GM12892 (cell line): ENCODE results near the gene LCMT2.

Experiments used
- POLR2A ChIP-seq: IDR thresholded peaks from 2 replicates; pipeline ENCODE4 v1.6.1; 2011; ENCODE audit warnings: low read depth, low read length, control low read depth
- TAF1 ChIP-seq: IDR thresholded peaks from 2 replicates; pipeline ENCODE4 v1.6.1; 2011; ENCODE audit warnings: low read depth, mild to moderate bottlenecking, control low read depth, low read length, borderline replicate concordance

- TF ChIP-seq POLR2A = no peak
- TF ChIP-seq TAF1 = no peak
Observed at GRCh38 chr15:43302205-43302817, 28.1 kb downstream of the LCMT2 start, which contains the start of gene TGM7.
